Neural crest cell (in vitro differentiated cells): ENCODE measurements around the gene LRRK1. TPM values are rescaled to one million over a fixed set of nuclear protein-coding genes. Genes with fewer than 3 reads are reported as not detected.

Experiments used
- DNase-seq: peaks from one replicate; pipeline ENCODE4 v3.0.0; 2021; ENCODE audit warnings: low read depth, mixed read lengths, low spot score
- H3K27ac Mint-ChIP-seq: one replicate; pipeline ENCODE4 v1.8.0; 2021; ENCODE audit warnings: mild to moderate bottlenecking, mixed read lengths; ENCODE audit not compliant: unreplicated experiment
- H3K27me3 Mint-ChIP-seq: 2 replicates; pipeline ENCODE4 v1.8.0; 2021; ENCODE audit warnings: low read depth, mild to moderate bottlenecking, mixed read lengths
- H3K36me3 Mint-ChIP-seq: 2 replicates; pipeline ENCODE4 v1.8.0; 2021; ENCODE audit warnings: low read depth, mild to moderate bottlenecking, mixed read lengths
- H3K4me1 Mint-ChIP-seq: 2 replicates; pipeline ENCODE4 v1.8.0; 2021; ENCODE audit warnings: mixed read lengths
- H3K4me3 Mint-ChIP-seq: one replicate; pipeline ENCODE4 v1.8.0; 2021; ENCODE audit warnings: mild to moderate bottlenecking, mixed read lengths
- H3K9me3 Mint-ChIP-seq: 2 replicates; pipeline ENCODE4 v1.8.0; 2021; ENCODE audit warnings: mixed read lengths
- CTCF ChIP-seq: fragments of 200-600 bp; sonication (generic); conservative IDR thresholded peaks from 2 replicates; pipeline ENCODE4 v1.5.0; 2021; ENCODE audit warnings: antibody characterized with exemption, mild to moderate bottlenecking
- total RNA-seq: library from RNA; stranded (reverse); gene quantifications from 2 replicates; pipeline ENCODE4 v1.2.1, GENCODE V29; 2021

LRRK1 gene
- total RNA-seq, 1 donor from 2014 or later = 1.7 TPM

DNA sequence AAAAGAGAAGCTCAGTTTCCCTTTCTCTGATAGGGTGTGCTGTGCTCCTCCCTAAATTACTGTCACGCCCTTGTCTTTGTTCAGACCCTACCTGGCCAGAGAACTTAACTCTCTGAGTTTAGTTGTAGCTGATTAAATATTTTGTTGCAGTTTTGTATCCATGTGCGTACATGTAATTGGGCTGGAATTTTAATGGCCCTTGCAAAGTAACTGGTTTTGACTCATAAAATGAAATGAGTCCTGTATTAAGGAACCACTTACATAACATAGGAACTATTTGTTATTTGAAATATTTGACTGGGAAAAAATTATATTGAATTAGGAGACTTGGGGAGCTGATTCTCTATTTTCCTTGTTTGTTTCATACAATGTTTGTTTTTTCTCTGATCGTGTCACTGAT is 80.2 kb downstream of the LRRK1 start:
- H3K36me3 Mint-ChIP-seq = no peaks in the 10 kb centered on the region
- H3K9me3 Mint-ChIP-seq = no peaks in the 10 kb centered on the region
- TF ChIP-seq CTCF = no peak
- H3K27ac Mint-ChIP-seq = no peak overlapping the region
- peaks cover 10% of the 10 kb centered on the region for H3K4me1 Mint-ChIP-seq
- peaks cover 37% of the 10 kb centered on the region for H3K27me3 Mint-ChIP-seq
- DNase-seq = no peak
- H3K4me3 Mint-ChIP-seq = no peak overlapping the region

GRCh38 chr15:101000271-101000681 is 81.1 kb downstream of the LRRK1 start:
- no peak overlapping the region for H3K27ac Mint-ChIP-seq
- peaks cover 37% of the 10 kb centered on the region for H3K27me3 Mint-ChIP-seq
- no peaks in the 10 kb centered on the region for H3K36me3 Mint-ChIP-seq
- H3K9me3 Mint-ChIP-seq = peaks cover 3% of the 10 kb centered on the region
- DNase-seq = no peak
- H3K4me1 Mint-ChIP-seq = peaks cover 10% of the 10 kb centered on the region
- no peak for TF ChIP-seq CTCF
- no peak overlapping the region for H3K4me3 Mint-ChIP-seq

DNA sequence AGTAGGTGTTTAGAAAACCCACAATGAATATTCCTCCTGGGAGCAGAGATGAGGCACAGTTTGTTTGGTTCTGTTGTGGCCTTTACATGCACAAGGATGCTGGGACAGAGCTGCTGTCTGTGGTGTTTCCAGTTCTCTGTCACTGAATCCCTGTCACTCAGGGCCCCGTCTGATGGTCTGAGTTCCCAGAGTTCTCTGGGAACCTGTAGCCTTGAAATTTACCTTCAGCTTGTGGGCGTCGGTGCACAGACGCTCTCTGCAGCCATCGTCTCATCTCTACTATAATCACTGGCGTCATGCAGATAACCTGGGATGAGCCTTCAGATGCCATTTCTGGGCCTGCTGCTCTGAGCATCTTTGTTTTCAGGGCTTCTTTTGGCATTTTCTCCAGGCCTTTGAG is 81.9 kb downstream of the LRRK1 start:
- Mint-ChIP-seq H3K4me3 (no peak overlapping the region), H3K36me3 (peaks cover 3% of the 10 kb centered on the region), H3K27ac (no peak overlapping the region), H3K9me3 (peaks cover 6% of the 10 kb centered on the region), H3K27me3 (peaks cover 37% of the 10 kb centered on the region), H3K4me1 (peaks cover 10% of the 10 kb centered on the region)
- no peak for DNase-seq
- TF ChIP-seq CTCF = no peak

GRCh38 chr15:101001796-101002195 is 82.6 kb downstream of the LRRK1 start:
- Mint-ChIP-seq H3K27me3 (peaks cover 37% of the 10 kb centered on the region), H3K4me3 (no peak overlapping the region), H3K4me1 (peaks cover 10% of the 10 kb centered on the region), H3K27ac (no peak overlapping the region), H3K36me3 (peaks cover 3% of the 10 kb centered on the region), H3K9me3 (peaks cover 6% of the 10 kb centered on the region)
- no peak for TF ChIP-seq CTCF
- DNase-seq = no peak

GRCh38 chr15:101003081-101003480 is 83.9 kb downstream of the LRRK1 start:
- DNase-seq = no peak
- H3K36me3 Mint-ChIP-seq = peaks cover 3% of the 10 kb centered on the region
- peaks cover 6% of the 10 kb centered on the region for H3K9me3 Mint-ChIP-seq
- H3K4me3 Mint-ChIP-seq = no peak overlapping the region
- no peak for TF ChIP-seq CTCF
- H3K27me3 Mint-ChIP-seq = peaks cover 37% of the 10 kb centered on the region
- H3K27ac Mint-ChIP-seq = no peak overlapping the region
- peaks cover 21% of the 10 kb centered on the region for H3K4me1 Mint-ChIP-seq

DNA sequence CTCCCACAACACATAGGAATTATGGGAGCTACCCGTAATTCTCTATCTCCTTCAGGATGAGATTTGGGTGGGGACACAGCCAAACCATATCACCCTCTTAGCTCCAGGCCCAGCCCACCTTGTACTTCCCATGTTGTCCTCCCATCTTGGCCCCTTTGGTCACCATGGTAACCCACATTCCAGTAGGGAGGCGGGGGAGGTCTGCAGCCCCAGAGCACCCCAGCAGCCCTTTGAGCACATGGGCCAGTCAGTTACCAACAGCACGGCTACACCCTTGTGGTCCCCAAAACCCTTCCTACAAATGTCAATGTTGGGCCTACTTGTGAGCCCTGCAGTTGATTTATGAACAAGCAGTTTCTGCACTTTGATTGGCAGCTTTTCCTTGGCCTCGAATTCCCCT is 84.5 kb downstream of the LRRK1 start:
- no peak overlapping the region for H3K4me3 Mint-ChIP-seq
- DNase-seq = no peak
- no peak overlapping the region for H3K27ac Mint-ChIP-seq
- peaks cover 28% of the 10 kb centered on the region for H3K4me1 Mint-ChIP-seq
- peaks cover 35% of the 10 kb centered on the region for H3K27me3 Mint-ChIP-seq
- peaks cover 6% of the 10 kb centered on the region for H3K9me3 Mint-ChIP-seq
- no peak for TF ChIP-seq CTCF
- H3K36me3 Mint-ChIP-seq = peaks cover 3% of the 10 kb centered on the region
